Measurements from ENCODE around the gene PIGR.

PIGR gene

GRCh38 chr1:206902702-206903101 lies 43.6 kb downstream of the PIGR start:
- Histone ChIP-seq H3K9ac (ENCODE audit: insufficient read length, low read depth) (no peak overlapping the region), H3K4me3 (ENCODE audit: insufficient read length, low read depth) (no peak overlapping the region), H3K9me3 (ENCODE audit: insufficient read depth, low read length) (no peaks in the 10 kb centered on the region), H3K4me1 (ENCODE audit: insufficient read depth, insufficient read length) (peaks cover 5% of the 10 kb centered on the region), H3K36me3 (ENCODE audit: insufficient read depth, insufficient read length, low read length) (peaks cover 3% of the 10 kb centered on the region), H3K27me3 (ENCODE audit: insufficient read depth, insufficient read length) (peaks cover 2% of the 10 kb centered on the region)
- no peak for DNase-seq (ENCODE audit: low read depth, low spot score)
- TF ChIP-seq SUZ12 (IDR thresholded peaks at IDR 0.05; ENCODE audit: extremely low read depth, insufficient read depth, insufficient read length) (no peak), ZNF274 (IDR thresholded peaks at IDR 0.05; ENCODE audit: low read depth, low read length) (no peak), YY1 (IDR thresholded peaks at IDR 0.05; ENCODE audit: insufficient read depth, insufficient read length) (no peak)

GRCh38 chr1:206901944-206902343 lies 44.3 kb downstream of the PIGR start:
- peaks cover 3% of the 10 kb centered on the region for H3K4me1 ChIP-seq (ENCODE audit: insufficient read depth, insufficient read length)
- TF ChIP-seq YY1 (IDR thresholded peaks at IDR 0.05; ENCODE audit: insufficient read depth, insufficient read length) (no peak), SUZ12 (IDR thresholded peaks at IDR 0.05; ENCODE audit: extremely low read depth, insufficient read depth, insufficient read length) (no peak), ZNF274 (IDR thresholded peaks at IDR 0.05; ENCODE audit: low read depth, low read length) (no peak)
- peaks cover 3% of the 10 kb centered on the region for H3K36me3 ChIP-seq (ENCODE audit: insufficient read depth, insufficient read length, low read length)
- no peak overlapping the region for H3K4me3 ChIP-seq (ENCODE audit: insufficient read length, low read depth)
- no peaks in the 10 kb centered on the region for H3K9me3 ChIP-seq (ENCODE audit: insufficient read depth, low read length)
- H3K9ac ChIP-seq (ENCODE audit: insufficient read length, low read depth): no peak overlapping the region
- no peak for DNase-seq (ENCODE audit: low read depth, low spot score)
- H3K27me3 ChIP-seq (ENCODE audit: insufficient read depth, insufficient read length): no peaks in the 10 kb centered on the region

- no peak for TF ChIP-seq YY1 (IDR thresholded peaks at IDR 0.05; ENCODE audit: insufficient read depth, insufficient read length)
- TF ChIP-seq SUZ12 (IDR thresholded peaks at IDR 0.05; ENCODE audit: extremely low read depth, insufficient read depth, insufficient read length): no peak
- TF ChIP-seq ZNF274 (IDR thresholded peaks at IDR 0.05; ENCODE audit: low read depth, low read length): no peak
- Histone ChIP-seq H3K9me3 (ENCODE audit: insufficient read depth, low read length) (no peaks in the 10 kb centered on the region), H3K9ac (ENCODE audit: insufficient read length, low read depth) (no peak overlapping the region), H3K4me3 (ENCODE audit: insufficient read length, low read depth) (no peak overlapping the region), H3K36me3 (ENCODE audit: insufficient read depth, insufficient read length, low read length) (peaks cover 3% of the 10 kb centered on the region), H3K4me1 (ENCODE audit: insufficient read depth, insufficient read length) (peaks cover 6% of the 10 kb centered on the region), H3K27me3 (ENCODE audit: insufficient read depth, insufficient read length) (no peaks in the 10 kb centered on the region)
- no peak for DNase-seq (ENCODE audit: low read depth, low spot score)
Measured at GRCh38 chr1:206900149-206900548, 46.1 kb downstream of the PIGR start.

GRCh38 chr1:206899717-206900116 lies 46.5 kb downstream of the PIGR start:
- TF ChIP-seq ZNF274 (IDR thresholded peaks at IDR 0.05; ENCODE audit: low read depth, low read length) (no peak), SUZ12 (IDR thresholded peaks at IDR 0.05; ENCODE audit: extremely low read depth, insufficient read depth, insufficient read length) (no peak), YY1 (IDR thresholded peaks at IDR 0.05; ENCODE audit: insufficient read depth, insufficient read length) (no peak)

GRCh38 chr1:206898915-206899431 lies 47.3 kb downstream of the PIGR start:
- Histone ChIP-seq H3K9ac (ENCODE audit: insufficient read length, low read depth) (no peak overlapping the region), H3K4me3 (ENCODE audit: insufficient read length, low read depth) (no peak overlapping the region), H3K4me1 (ENCODE audit: insufficient read depth, insufficient read length) (peaks cover 8% of the 10 kb centered on the region), H3K9me3 (ENCODE audit: insufficient read depth, low read length) (no peaks in the 10 kb centered on the region), H3K27me3 (ENCODE audit: insufficient read depth, insufficient read length) (no peaks in the 10 kb centered on the region), H3K36me3 (ENCODE audit: insufficient read depth, insufficient read length, low read length) (no peaks in the 10 kb centered on the region)
- DNase-seq (ENCODE audit: low read depth, low spot score): no peak
- TF ChIP-seq YY1 (IDR thresholded peaks at IDR 0.05; ENCODE audit: insufficient read depth, insufficient read length): no peak
- TF ChIP-seq ZNF274 (IDR thresholded peaks at IDR 0.05; ENCODE audit: low read depth, low read length): no peak
- TF ChIP-seq SUZ12 (IDR thresholded peaks at IDR 0.05; ENCODE audit: extremely low read depth, insufficient read depth, insufficient read length): no peak

More at GRCh38 chr1:206899717-206900116, 46.5 kb downstream of the PIGR start:
- no peak overlapping the region for H3K9ac ChIP-seq (ENCODE audit: insufficient read length, low read depth)
- peaks cover 8% of the 10 kb centered on the region for H3K4me1 ChIP-seq (ENCODE audit: insufficient read depth, insufficient read length)
- DNase-seq (ENCODE audit: low read depth, low spot score): no peak
- H3K4me3 ChIP-seq (ENCODE audit: insufficient read length, low read depth): no peak overlapping the region
- H3K36me3 ChIP-seq (ENCODE audit: insufficient read depth, insufficient read length, low read length): peaks cover 3% of the 10 kb centered on the region
- H3K9me3 ChIP-seq (ENCODE audit: insufficient read depth, low read length): no peaks in the 10 kb centered on the region
- H3K27me3 ChIP-seq (ENCODE audit: insufficient read depth, insufficient read length): no peaks in the 10 kb centered on the region

GRCh38 chr1:206898089-206898914 lies 48.0 kb downstream of the PIGR start:
- Histone ChIP-seq H3K4me1 (ENCODE audit: insufficient read depth, insufficient read length) (peaks cover 8% of the 10 kb centered on the region), H3K9ac (ENCODE audit: insufficient read length, low read depth) (no peak overlapping the region), H3K36me3 (ENCODE audit: insufficient read depth, insufficient read length, low read length) (no peaks in the 10 kb centered on the region), H3K4me3 (ENCODE audit: insufficient read length, low read depth) (no peak overlapping the region), H3K9me3 (ENCODE audit: insufficient read depth, low read length) (no peaks in the 10 kb centered on the region), H3K27me3 (ENCODE audit: insufficient read depth, insufficient read length) (no peaks in the 10 kb centered on the region)
- no peak for DNase-seq (ENCODE audit: low read depth, low spot score)
- no peak for TF ChIP-seq SUZ12 (IDR thresholded peaks at IDR 0.05; ENCODE audit: extremely low read depth, insufficient read depth, insufficient read length)
- TF ChIP-seq YY1 (IDR thresholded peaks at IDR 0.05; ENCODE audit: insufficient read depth, insufficient read length): no peak
- no peak for TF ChIP-seq ZNF274 (IDR thresholded peaks at IDR 0.05; ENCODE audit: low read depth, low read length)

GRCh38 chr1:206897175-206897574 lies 49.1 kb downstream of the PIGR start, which contains the start of gene IL24:
TSS of gene IL24 (plus strand) at chr1:206897443. CDS start at chr1:206897833, 390 bp downstream.
- no peak within 1 kb of the TSS for H3K4me3 ChIP-seq (ENCODE audit: insufficient read length, low read depth)
- no peaks in the 10 kb centered on the region for H3K27me3 ChIP-seq (ENCODE audit: insufficient read depth, insufficient read length)
- H3K4me1 ChIP-seq (ENCODE audit: insufficient read depth, insufficient read length): peaks cover 8% of the 10 kb centered on the region
- DNase-seq (ENCODE audit: low read depth, low spot score): no peak
- no peak for TF ChIP-seq ZNF274 (IDR thresholded peaks at IDR 0.05; ENCODE audit: low read depth, low read length)
- TF ChIP-seq SUZ12 (IDR thresholded peaks at IDR 0.05; ENCODE audit: extremely low read depth, insufficient read depth, insufficient read length): no peak
- TF ChIP-seq YY1 (IDR thresholded peaks at IDR 0.05; ENCODE audit: insufficient read depth, insufficient read length): no peak
- H3K9ac ChIP-seq (ENCODE audit: insufficient read length, low read depth): no peak within 1 kb of the TSS
- H3K36me3 ChIP-seq (ENCODE audit: insufficient read depth, insufficient read length, low read length): no peaks in the 10 kb centered on the region
- no peaks in the 10 kb centered on the region for H3K9me3 ChIP-seq (ENCODE audit: insufficient read depth, low read length)

All from NT2/D1 (cell line).